HUES6 (cell line): ENCODE measurements around the gene TBX5.
"Not testable (repeated sequence)": the region's sequence is repeated elsewhere in the genome, so short reads cannot be mapped to it uniquely, and the experiment has no call there.

Experiments
- H3K27ac ChIP-seq: 2 replicates; pipeline ENCODE4 v1.7.0; 2013; ENCODE audit warnings: low read depth, mild to moderate bottlenecking, low read length, inconsistent platforms
- H3K27me3 ChIP-seq: 2 replicates; pipeline ENCODE4 v1.6.1; 2013; ENCODE audit warnings: low read length; ENCODE audit not compliant: control insufficient read depth, insufficient read depth
- H3K36me3 ChIP-seq: 2 replicates; pipeline ENCODE4 v1.6.1; 2013; ENCODE audit warnings: low read length; ENCODE audit not compliant: control insufficient read depth, insufficient read depth
- H3K4me1 ChIP-seq: 2 replicates; pipeline ENCODE4 v1.6.1; 2013; ENCODE audit warnings: low read length; ENCODE audit not compliant: control insufficient read depth, insufficient read depth
- H3K4me3 ChIP-seq: 2 replicates; pipeline ENCODE4 v1.5.1; 2013; ENCODE audit warnings: low read depth, low read length
- H3K9ac ChIP-seq: one replicate; pipeline ENCODE4 v1.6.1; 2013; ENCODE audit warnings: mild to moderate bottlenecking, low read length
- H3K9me3 ChIP-seq: 2 replicates; pipeline ENCODE4 v1.6.1; 2013; ENCODE audit warnings: low read depth, low read length; ENCODE audit not compliant: control insufficient read depth, insufficient read depth

TBX5 gene

DNA sequence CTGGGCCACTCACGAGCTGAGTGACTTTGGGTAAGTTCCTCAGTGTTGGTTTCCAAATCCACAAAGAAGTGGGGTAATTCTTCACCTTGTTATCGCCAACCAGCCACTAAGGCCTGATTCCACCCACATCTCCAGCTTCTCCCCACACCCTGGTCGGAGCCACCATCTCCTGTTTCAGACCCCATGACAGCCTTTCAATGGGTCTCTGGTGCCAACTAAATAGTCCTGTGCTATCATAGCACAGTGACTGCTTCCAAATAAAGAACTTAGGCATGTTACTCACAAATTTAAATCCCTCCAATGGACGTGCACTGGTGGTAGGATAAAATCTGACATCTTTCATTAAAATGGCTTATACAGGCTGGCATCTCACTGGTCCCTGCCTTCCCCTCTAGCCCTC, 44.0 kb downstream of the TBX5 start:
- Histone ChIP-seq H3K36me3 (no peaks in the 10 kb centered on the region), H3K9me3 (peaks cover 7% of the 10 kb centered on the region), H3K4me3 (no peak overlapping the region), H3K27ac (no peak overlapping the region), H3K4me1 (peaks cover 4% of the 10 kb centered on the region; the same call in 1 of the 2 replicates), H3K27me3 (0 out of 2 replicates have a peak, but pooled peaks cover under 1% of the 10 kb centered on the region), H3K9ac (no peak overlapping the region)

DNA sequence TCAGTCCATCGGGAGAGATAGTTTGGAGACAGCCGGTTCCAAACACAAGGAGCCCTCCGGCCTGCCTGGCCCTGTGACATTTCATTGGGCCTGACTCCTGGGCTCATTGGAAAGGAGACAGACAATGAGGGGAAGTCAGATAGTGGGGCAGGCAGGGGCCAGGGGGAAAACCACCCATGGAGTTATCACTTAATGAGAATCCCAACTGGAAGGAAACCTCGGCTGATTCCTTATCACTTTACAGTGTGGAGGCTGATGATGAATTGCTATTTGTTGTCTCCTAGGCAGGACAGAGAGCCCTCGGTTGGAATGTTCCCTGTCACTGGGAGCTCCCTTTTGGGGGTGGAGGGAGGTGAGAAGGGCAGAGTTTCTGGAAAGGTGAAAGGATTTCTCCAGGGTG, 44.4 kb downstream of the TBX5 start:
- Histone ChIP-seq H3K27ac (no peak overlapping the region), H3K36me3 (no peaks in the 10 kb centered on the region), H3K27me3 (0 out of 2 replicates have a peak, but pooled peaks cover 5% of the 10 kb centered on the region), H3K9ac (no peak overlapping the region), H3K9me3 (peaks cover 6% of the 10 kb centered on the region), H3K4me1 (peaks cover 4% of the 10 kb centered on the region; the same call in 1 of the 2 replicates), H3K4me3 (no peak overlapping the region)

DNA sequence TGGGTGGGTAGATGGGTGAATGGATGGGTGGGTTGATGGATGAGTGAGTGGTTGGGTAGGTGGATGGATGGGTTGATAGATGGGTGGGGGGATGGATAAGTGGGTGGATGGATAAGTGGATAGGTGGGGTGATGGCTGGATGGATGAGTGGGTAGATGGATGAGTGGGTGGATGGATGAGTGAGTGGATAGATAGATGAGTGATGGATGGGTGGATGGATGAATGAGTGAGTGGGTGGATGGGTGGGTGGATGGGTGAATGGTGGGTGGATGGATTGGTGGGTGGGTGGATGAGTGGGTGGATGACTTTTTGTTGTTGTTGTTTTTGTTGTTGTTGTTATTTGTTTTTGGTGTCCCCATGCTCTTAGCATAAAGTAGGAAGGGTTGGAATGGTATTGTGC, 45.5 kb downstream of the TBX5 start:
- no peaks in the 10 kb centered on the region for H3K9me3 ChIP-seq
- H3K9ac ChIP-seq: no peak overlapping the region

DNA sequence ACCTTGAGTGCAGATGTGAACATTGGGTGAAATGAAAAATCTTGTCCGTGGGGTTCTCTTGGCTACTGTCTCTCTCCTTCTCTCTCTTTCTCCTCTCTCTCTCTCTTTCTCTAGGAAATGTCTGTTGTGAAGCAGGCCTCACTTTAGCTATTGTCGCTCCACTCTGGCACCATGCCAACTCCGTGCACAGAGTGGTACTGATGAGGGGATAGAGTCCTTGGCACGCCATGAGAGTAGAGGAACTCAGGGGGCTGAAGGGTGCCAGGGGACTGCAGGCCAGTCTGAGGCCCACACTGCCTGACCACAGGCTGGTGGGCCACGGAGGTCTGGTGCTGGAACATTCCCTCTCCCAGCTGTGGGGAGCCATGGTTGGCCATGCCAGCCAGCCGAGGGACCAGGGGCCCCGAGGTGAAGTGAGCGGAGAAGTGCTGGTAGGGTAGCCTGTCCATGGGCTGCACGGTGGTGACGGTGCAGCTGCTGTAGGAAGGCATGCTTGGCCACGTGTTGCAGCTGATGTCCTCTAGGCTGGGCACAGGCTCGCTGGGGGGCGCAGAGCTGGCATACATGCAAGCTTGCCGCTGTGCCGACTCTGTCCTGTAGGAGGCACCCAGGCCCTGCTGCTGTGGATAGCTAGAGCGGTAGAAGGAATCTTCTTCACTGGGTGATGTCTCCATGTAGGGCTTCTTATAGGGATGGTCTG, 50.4 kb downstream of the TBX5 start:
- Histone ChIP-seq H3K4me3 (no peak overlapping the region), H3K9ac (no peak overlapping the region), H3K27ac (no peak overlapping the region), H3K4me1 (0 out of 2 replicates have a peak, but pooled peaks cover 2% of the 10 kb centered on the region), H3K36me3 (no peaks in the 10 kb centered on the region), H3K27me3 (0 out of 2 replicates have a peak, but pooled peaks cover 5% of the 10 kb centered on the region), H3K9me3 (no peaks in the 10 kb centered on the region)

More for the DNA sequence above, 45.5 kb downstream of the TBX5 start:
- Histone ChIP-seq H3K36me3 (no peaks in the 10 kb centered on the region), H3K4me3 (no peak overlapping the region), H3K27ac (no peak overlapping the region), H3K27me3 (0 out of 2 replicates have a peak, but pooled peaks cover 5% of the 10 kb centered on the region), H3K4me1 (peaks cover 4% of the 10 kb centered on the region; the same call in 1 of the 2 replicates)

DNA sequence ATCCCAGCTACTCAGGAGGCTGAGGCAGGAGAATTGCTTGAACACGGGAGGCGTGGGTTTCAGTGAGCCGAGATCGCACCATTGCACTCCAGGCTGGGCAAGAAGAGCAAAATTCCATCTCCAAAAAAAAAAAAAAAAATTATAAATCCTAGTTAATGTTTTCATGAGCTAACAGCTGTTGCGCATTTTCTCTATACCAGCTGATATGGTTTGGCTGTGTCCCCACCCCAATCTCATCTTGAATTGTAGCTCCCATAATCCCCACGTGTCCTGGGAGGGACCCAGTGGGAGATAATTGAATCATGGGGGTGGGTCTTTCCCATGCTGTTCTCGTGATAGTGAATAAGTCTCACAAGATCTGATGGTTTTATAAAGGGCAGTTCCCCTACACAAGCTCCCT, 56.7 kb downstream of the TBX5 start:
- not testable (repeated sequence) for H3K36me3 ChIP-seq, H3K4me3 ChIP-seq, H3K9ac ChIP-seq, H3K4me1 ChIP-seq, H3K27ac ChIP-seq, H3K27me3 ChIP-seq, H3K9me3 ChIP-seq

DNA sequence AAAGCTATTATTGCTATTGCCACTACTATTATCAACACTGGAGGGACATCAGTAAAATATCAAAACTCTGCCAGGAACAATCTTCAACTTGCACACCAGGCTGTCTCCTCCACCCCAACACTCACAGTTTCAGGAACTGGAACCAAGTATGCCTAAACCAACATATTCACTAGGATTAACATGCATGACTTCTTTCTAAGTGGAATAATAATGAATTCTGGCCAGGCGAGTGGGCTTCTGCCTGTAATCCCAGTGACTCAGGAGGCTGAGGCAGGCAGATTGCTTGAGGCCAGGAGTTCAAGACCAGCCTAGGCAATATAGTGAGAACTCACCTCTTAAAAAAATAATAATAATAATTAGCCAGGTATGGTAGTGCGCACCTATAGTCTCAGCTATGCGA, 58.1 kb downstream of the TBX5 start:
- H3K27me3 ChIP-seq: no peaks in the 10 kb centered on the region
- no peaks in the 10 kb centered on the region for H3K9me3 ChIP-seq
- no peak overlapping the region for H3K9ac ChIP-seq
- no peaks in the 10 kb centered on the region for H3K36me3 ChIP-seq
- no peak overlapping the region for H3K27ac ChIP-seq
- no peaks in the 10 kb centered on the region for H3K4me1 ChIP-seq
- no peak overlapping the region for H3K4me3 ChIP-seq

DNA sequence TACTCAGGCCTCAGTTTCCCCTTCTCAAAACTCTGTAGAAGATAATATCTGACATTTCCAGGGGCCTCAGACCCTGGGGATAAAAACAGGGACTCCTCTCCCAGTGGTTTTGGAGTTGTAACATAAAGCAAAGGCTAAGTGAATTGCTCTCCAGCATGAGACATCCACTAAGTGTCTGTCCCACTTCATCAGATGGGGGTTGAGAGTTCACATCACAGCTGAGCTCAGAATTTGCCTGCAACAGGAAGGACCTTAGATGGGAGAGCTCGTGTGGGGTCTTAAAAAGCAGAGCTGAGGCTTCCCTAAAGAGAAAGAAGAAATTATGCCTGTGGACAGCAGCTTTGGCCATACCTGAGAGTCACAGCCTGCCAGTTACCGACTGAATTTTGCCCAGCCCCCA, 61.1 kb downstream of the TBX5 start:
- H3K9me3 ChIP-seq: no peaks in the 10 kb centered on the region
- H3K27me3 ChIP-seq: no peaks in the 10 kb centered on the region
- H3K27ac ChIP-seq: no peak overlapping the region
- H3K4me3 ChIP-seq: no peak overlapping the region
- no peaks in the 10 kb centered on the region for H3K36me3 ChIP-seq
- H3K4me1 ChIP-seq: no peaks in the 10 kb centered on the region; the same call in 1 of the 2 replicates
- H3K9ac ChIP-seq: no peak overlapping the region

DNA sequence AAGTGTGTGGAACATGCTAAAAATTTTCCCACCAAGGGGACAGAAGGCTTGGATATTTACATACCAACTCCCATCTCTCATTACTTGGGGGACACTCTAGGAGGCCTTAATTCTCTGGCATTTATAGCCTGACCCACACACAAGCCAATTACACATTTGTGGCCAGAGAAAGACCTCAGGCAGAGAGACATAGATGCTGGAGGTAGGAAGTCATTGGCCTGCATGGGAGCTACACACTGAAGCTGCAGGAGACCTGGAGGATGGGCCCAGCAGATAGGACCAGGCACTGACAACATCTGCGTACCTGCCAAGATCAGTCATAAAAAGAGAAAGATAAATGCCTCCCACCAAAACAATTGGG, 61.7 kb downstream of the TBX5 start:
- Histone ChIP-seq H3K9me3 (no peaks in the 10 kb centered on the region), H3K4me3 (no peak overlapping the region), H3K4me1 (no peaks in the 10 kb centered on the region; the same call in 1 of the 2 replicates), H3K36me3 (no peaks in the 10 kb centered on the region), H3K27ac (no peak overlapping the region), H3K27me3 (no peaks in the 10 kb centered on the region), H3K9ac (no peak overlapping the region)

DNA sequence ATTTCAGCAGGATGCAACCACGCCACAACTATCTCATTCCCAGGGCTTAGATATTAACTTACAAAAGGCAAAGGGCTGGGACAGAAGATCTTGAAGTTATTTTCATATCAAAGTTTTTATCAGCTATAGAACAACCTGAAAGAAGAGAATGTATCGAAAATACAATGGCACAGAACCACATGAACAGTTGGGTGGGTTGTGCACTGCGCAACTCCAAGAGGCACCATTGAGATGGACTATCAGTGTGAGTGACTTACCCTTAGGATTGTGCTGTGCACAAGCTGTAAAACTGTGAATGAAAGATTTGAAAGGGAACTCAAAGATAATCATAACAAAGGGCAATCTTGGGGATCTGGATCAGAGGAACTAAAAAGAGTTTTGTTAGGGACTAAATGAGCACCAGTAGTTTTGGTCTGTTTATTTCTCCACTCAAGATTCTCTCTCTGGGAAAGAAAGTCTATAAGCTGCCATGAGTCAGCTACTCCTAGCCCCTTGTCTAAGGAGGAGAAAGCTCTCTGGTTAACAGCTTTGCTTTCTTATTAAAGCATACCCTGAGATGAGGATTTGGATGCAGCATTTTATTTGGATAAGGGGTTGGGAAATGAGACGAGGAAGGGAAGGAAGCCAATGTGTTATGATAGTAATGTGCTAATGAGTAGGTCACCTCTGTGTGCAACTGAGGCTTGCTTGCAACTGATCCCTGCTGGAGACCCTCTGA, 62.2 kb downstream of the TBX5 start:
- Histone ChIP-seq H3K36me3 (no peaks in the 10 kb centered on the region), H3K4me3 (no peak overlapping the region), H3K27ac (no peak overlapping the region), H3K9ac (no peak overlapping the region), H3K9me3 (no peaks in the 10 kb centered on the region), H3K27me3 (no peaks in the 10 kb centered on the region), H3K4me1 (no peaks in the 10 kb centered on the region; the same call in 1 of the 2 replicates)

DNA sequence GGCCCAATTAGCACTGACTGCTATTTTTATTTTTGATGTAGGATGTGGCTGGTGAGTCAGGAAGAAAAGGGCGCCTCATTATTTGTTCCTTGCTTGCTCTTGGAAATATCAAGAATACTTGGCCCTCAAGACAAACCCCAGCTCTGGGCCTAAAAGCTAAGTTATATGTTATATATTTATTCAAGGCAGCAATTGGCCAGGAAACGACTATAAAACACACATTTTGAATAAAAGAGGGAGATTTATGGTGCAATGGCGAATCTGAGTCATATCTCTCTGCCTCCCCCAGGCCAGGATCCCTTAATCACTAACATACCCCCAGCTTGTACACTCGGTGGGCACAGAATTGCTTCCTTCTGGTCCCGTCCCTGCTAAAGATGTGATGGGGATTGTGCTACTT, 63.3 kb downstream of the TBX5 start:
- Histone ChIP-seq H3K36me3 (no peaks in the 10 kb centered on the region), H3K9me3 (no peaks in the 10 kb centered on the region), H3K4me3 (no peak overlapping the region), H3K27me3 (no peaks in the 10 kb centered on the region), H3K9ac (no peak overlapping the region), H3K4me1 (no peaks in the 10 kb centered on the region; the same call in 1 of the 2 replicates), H3K27ac (no peak overlapping the region)

DNA sequence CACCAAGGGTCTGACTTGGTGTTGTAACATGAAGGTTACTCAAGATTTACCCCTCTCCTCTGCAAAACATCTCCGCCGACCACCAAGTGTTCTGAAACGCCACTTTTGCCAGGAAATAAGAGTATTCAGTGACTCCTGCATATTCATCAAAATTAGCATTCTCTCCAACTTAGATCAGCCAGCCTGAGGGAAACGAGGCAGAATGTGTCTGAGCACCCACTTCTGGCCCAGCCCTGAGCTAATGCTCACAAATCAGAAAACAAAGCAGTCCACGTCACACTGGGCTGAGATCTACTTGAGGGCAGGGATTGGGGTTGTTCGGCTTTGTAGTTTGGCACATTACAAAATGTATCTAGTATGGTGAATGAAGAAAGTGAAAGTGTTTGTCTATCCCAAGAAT, 64.3 kb downstream of the TBX5 start:
- Histone ChIP-seq H3K9me3 (no peaks in the 10 kb centered on the region), H3K27me3 (no peaks in the 10 kb centered on the region), H3K27ac (no peak overlapping the region), H3K9ac (no peak overlapping the region), H3K36me3 (no peaks in the 10 kb centered on the region), H3K4me1 (no peaks in the 10 kb centered on the region; the same call in 1 of the 2 replicates), H3K4me3 (no peak overlapping the region)
